ENCODE data around the gene ATP2B1. TPM values are rescaled to one million over a fixed set of nuclear protein-coding genes. Genes with fewer than 3 reads are reported as not detected.

ATP2B1 gene
- total RNA-seq, 1 donor from 2014 or later = 5.1 TPM

- DNase-seq (ENCODE audit: low spot score in 2 of 2) = no peak
- Histone ChIP-seq H3K27ac (no peak overlapping the region), H3K4me1 (no peaks in the 10 kb centered on the region), H3K27me3 (no peaks in the 10 kb centered on the region), H3K4me3 (no peak overlapping the region), H3K9me3 (no peaks in the 10 kb centered on the region), H3K36me3 (no peaks in the 10 kb centered on the region)
- intact Hi-C loops (cut with DNase I) = no loop called here
- TF ChIP-seq CTCF (IDR thresholded peaks at IDR 0.05) = no peak
Observed at GRCh38 chr12:89695100-89695499, 13.5 kb downstream of the ATP2B1 start.

- H3K36me3 ChIP-seq = no peaks in the 10 kb centered on the region
- no peak for DNase-seq (ENCODE audit: low spot score in 2 of 2)
- H3K27ac ChIP-seq = no peak overlapping the region
- no peaks in the 10 kb centered on the region for H3K27me3 ChIP-seq
- no peak for TF ChIP-seq CTCF (IDR thresholded peaks at IDR 0.05)
- no peaks in the 10 kb centered on the region for H3K9me3 ChIP-seq
- H3K4me1 ChIP-seq = no peaks in the 10 kb centered on the region
- no peak overlapping the region for H3K4me3 ChIP-seq
- intact Hi-C loops (cut with DNase I) = no loop called here
Observed at GRCh38 chr12:89694542-89694941, 14.1 kb downstream of the ATP2B1 start.

- no peak for TF ChIP-seq CTCF (IDR thresholded peaks at IDR 0.05)
- H3K9me3 ChIP-seq = no peaks in the 10 kb centered on the region
- H3K36me3 ChIP-seq = no peaks in the 10 kb centered on the region
- H3K27ac ChIP-seq = no peak overlapping the region
- no peaks in the 10 kb centered on the region for H3K27me3 ChIP-seq
- DNase-seq (ENCODE audit: low spot score in 2 of 2) = no peak
- intact Hi-C loops (cut with DNase I) = no loop called here
- H3K4me1 ChIP-seq = no peaks in the 10 kb centered on the region
- no peak overlapping the region for H3K4me3 ChIP-seq
Observed at GRCh38 chr12:89693639-89694202, 14.9 kb downstream of the ATP2B1 start.

- Histone ChIP-seq H3K9me3 (no peaks in the 10 kb centered on the region), H3K27ac (no peak overlapping the region), H3K4me3 (no peak overlapping the region), H3K27me3 (no peaks in the 10 kb centered on the region), H3K36me3 (no peaks in the 10 kb centered on the region), H3K4me1 (no peaks in the 10 kb centered on the region)
- intact Hi-C loops (cut with DNase I) = no loop called here
- no peak for TF ChIP-seq CTCF (IDR thresholded peaks at IDR 0.05)
- no peak for DNase-seq (ENCODE audit: low spot score in 2 of 2)
Observed at GRCh38 chr12:89692439-89692838, 16.2 kb downstream of the ATP2B1 start.

- Histone ChIP-seq H3K27me3 (no peaks in the 10 kb centered on the region), H3K9me3 (no peaks in the 10 kb centered on the region), H3K4me3 (no peak overlapping the region), H3K4me1 (no peaks in the 10 kb centered on the region), H3K36me3 (no peaks in the 10 kb centered on the region), H3K27ac (no peak overlapping the region)
- intact Hi-C loops (cut with DNase I) = no loop called here
- TF ChIP-seq CTCF (IDR thresholded peaks at IDR 0.05) = no peak
- no peak for DNase-seq (ENCODE audit: low spot score in 2 of 2)
Observed at GRCh38 chr12:89691659-89692058, 17.0 kb downstream of the ATP2B1 start.

- intact Hi-C loops (cut with DNase I) = no loop called here
- TF ChIP-seq CTCF (IDR thresholded peaks at IDR 0.05) = no peak
- Histone ChIP-seq H3K27ac (no peak overlapping the region), H3K9me3 (no peaks in the 10 kb centered on the region), H3K4me3 (no peak overlapping the region), H3K4me1 (no peaks in the 10 kb centered on the region), H3K36me3 (no peaks in the 10 kb centered on the region), H3K27me3 (no peaks in the 10 kb centered on the region)
- DNase-seq (ENCODE audit: low spot score in 2 of 2) = no peak
Observed at GRCh38 chr12:89690925-89691324, 17.7 kb downstream of the ATP2B1 start.
